Cerebellar nuclear complex (tissue), 1 donor: ENCODE measurements around the gene BUD13.

Source experiments
- DNase-seq, 2 experiments: peaks; one replicate each; lab custom pipeline; 2025; lab: John Stamatoyannopoulos, UW

BUD13 gene

DNA sequence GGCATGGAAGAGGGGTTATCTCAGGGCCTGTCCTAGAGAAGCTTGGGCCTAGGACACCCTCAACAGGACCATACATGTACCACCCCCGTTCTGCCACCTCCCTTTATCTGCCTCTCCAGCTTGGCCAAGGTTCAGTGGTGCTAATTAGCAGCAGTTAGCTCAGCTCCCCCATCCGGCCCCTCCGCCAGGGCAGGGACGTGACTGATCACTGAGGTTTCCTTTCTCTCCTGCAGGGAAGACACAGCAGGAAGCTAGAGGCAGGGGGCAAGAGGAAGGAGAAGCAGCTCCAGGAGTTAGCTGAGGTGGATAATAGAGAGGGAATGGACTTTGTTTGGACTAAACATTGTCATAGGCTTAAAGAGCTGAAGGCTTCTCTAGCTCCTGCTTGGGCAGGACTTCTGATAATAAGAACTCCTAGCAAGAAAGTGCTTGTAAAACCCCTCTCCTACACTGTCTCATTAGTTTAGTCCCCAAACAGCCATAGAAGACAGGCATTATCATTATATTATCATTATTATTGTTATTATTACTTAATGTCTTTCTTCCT is 53.8 kb downstream of the BUD13 start:
- no peak for DNase-seq

- no peak for DNase-seq
These were observed 56.2 kb downstream of the BUD13 start for GRCh38 chr11:116716621-116717020.

GRCh38 chr11:116715383-116715782 is 57.4 kb downstream of the BUD13 start:
- no peak for DNase-seq

- no peak for DNase-seq
These were observed 57.9 kb downstream of the BUD13 start for GRCh38 chr11:116714902-116715301.

DNA sequence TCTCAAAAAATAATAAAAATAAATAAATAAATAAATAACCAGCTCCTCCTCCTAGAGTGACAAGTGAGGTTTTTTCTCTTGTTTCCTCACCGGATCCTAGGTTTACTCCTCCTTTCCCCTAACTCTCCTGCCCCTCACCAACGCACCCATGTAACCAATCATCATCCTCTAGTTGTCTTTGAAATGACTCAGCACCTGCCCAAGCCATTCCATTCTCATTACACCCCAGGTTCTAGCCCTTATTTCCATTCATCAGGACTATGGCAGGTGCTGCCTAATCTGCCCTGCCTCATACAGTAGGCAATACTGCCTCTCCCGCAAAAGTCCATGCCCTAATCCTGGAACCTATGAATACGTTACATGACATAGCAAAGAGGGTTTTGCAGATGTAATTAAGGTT is 60.4 kb downstream of the BUD13 start:
- no peak for DNase-seq

DNA sequence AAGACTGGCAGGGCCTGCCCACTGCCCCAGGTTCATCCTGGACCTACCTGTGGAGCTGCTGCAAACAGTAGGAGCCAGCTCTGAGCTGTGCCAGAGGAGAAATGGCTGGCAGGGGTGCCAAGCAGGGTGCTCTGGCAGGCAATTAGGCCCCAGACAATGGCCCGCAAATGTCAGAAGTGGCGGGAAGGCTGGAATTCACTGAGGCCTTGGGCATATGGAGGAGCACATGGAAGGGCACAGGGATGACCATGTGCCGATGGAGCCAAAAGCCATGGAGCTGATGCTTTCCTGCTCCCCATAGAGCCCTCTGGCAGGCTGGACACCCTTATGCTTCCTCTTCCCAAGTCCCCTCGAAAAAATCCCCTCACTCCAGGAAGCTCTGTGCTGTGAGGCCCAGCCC is 62.0 kb downstream of the BUD13 start:
- DNase-seq = no peak

- no peak for DNase-seq
These were observed 62.6 kb downstream of the BUD13 start for GRCh38 chr11:116710001-116710674.

DNA sequence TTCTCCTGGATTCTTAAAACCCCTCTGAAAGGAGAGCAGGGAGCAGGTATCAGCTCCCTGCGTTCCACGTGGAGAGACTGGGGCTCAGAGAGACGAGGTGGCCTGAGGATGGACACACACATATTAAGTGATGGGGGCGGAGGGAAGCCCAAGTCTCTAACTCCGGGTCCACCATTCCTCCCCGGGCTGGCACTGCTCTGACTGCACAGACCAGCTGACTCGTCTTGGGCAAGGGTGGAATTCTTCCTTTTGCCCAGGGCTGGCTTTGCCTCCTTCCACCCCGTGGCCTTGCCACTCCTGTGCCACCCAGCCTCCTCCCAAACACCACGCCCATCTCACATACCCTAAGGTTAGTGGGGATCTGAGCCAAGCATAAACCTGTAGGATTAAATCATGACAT is 65.0 kb downstream of the BUD13 start:
- peak in 1 of 2 experiments; percentile 63 for DNase-seq

DNA sequence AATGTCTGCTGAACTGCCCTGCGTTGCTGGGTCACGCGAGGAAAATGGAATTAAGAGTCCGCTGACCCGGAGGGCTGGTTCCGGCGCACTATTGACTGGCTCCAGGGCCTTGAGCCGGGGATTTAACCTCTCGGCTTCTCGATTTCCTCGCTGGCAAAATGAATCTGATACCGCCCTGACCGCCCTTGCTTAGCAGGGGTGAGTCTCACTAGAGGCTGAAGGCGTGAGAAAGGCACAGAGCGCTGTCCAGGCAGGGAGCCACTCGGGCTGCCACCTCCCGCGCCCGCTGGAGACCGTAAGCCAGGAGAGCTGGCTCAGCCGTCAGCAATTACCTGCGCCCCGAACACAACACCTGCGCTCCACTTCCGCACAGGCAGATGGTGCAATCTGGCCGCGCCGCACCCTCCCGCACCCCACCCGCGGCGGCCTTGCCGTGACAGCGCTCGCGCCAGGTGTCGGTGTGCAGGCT is 65.6 kb downstream of the BUD13 start:
- peak in 1 of 2 experiments; percentile 63 for DNase-seq

DNA sequence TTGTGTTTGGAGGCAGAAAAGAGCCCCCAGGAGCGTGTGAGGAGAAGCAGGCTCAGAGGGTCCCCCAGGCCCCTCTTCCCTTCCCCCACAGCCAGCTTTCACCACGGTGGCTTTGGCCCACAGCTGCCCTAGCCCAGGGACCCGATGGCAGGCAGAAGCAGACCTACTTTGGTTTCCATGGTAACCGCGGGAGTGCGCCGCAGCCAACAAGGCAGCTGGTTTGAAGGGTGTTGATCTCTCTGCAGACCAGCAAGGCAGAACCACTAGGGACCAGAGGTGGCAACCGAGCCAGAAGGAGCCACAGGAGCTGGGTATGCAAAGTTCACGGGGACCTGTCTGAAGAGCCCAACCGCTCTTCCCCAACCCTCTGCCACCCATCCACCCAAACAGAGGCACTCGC is 69.4 kb downstream of the BUD13 start:
- peak in 1 of 2 experiments; percentile 45 for DNase-seq

GRCh38 chr11:116702772-116703385 is 69.9 kb downstream of the BUD13 start:
- DNase-seq = no peak

GRCh38 chr11:116701876-116702275 is 70.9 kb downstream of the BUD13 start:
- DNase-seq = no peak

DNA sequence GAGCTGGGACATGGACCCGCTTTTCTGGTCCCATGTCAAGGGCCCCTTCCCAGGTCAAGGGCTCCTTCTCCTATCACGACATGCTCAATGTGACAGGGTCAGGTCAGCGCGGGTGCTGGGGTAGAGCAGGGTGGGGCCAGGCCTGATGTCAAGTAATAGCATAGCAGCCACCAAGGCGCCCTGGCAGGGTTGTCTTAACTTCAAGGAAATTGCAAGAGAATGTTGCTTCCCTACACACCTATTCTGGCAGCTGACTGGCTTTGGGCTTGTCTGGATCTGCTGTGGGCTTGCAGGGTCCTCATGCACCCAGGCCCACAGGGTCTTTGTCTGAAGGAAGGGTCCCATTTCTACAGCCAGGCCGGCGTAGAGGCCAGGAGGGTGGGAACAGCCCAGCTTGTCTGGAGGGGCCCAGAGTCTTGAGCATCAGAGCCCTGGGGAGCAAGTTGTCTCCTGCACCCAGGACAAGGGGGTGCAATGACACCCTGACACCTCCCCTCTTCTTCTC is 71.4 kb downstream of the BUD13 start:
- DNase-seq = no peak

DNA sequence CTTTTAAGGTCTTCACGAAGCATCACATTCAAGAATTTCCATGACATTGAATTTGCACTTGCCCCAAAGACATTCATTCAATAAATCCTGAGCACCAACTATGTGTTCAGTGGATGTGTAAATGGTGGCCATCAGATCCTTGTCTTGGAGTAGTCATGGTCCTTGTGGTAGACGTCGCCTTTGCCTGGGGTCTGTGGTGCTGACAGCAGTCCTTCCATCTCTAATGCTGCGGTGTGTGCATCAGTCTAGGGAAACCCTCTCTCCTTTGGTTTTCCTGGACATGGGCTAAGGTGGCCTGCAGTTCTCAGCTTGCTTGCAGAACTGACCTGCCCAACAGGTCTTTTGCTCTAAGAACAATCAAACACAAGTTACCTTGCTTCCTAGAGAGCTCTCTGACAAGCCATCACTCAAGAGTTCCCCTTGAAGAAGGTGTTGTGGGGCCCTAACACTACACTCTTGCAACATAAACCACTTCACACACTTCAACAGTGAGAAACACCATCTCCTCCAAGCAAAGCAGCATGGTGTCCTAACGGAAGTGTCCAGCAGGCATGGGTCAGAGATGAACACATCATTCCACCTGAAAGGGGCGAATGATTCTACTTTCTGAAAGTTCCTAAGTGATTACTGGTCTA is 72.1 kb downstream of the BUD13 start:
- DNase-seq = no peak
